SU-DHL-6 (cell line): ENCODE measurements around the gene PQBP1.

Experiments used
- H2AFZ ChIP-seq: fragments of 200-600 bp; sonication (generic); 2 replicates; pipeline ENCODE4 v1.6.1; 2014; ENCODE audit warnings: low read depth, mild to moderate bottlenecking, moderate library complexity, mixed read lengths, antibody characterized with exemption, low read length; ENCODE audit not compliant: severe bottlenecking
- H3F3A ChIP-seq: fragments of 200-600 bp; shearing (Covaris generic); 2 replicates; pipeline ENCODE4 v1.6.0; 2016; ENCODE audit warnings: antibody characterized with exemption, mild to moderate bottlenecking; ENCODE audit not compliant: insufficient read depth
- H3K27ac ChIP-seq: fragments of 200-600 bp; sonication (generic); 2 replicates; pipeline ENCODE4 v1.5.1; 2016; ENCODE audit warnings: low read depth, mild to moderate bottlenecking, low read length, moderate library complexity, mixed read lengths
- H3K27me3 ChIP-seq: fragments of 200-600 bp; sonication (generic), shearing (Covaris generic); 2 replicates; pipeline ENCODE4 v1.6.0; 2014; ENCODE audit warnings: mild to moderate bottlenecking, low read length
- H3K36me3 ChIP-seq: fragments of 200-600 bp; sonication (generic); 2 replicates; pipeline ENCODE4 v1.6.1; 2014; ENCODE audit warnings: mild to moderate bottlenecking, low read length, mixed read lengths
- H3K4me2 ChIP-seq: fragments of 300-600, 200-600 bp; shearing (Covaris generic), sonication (generic); 2 replicates; pipeline ENCODE4 v1.6.0; 2014; ENCODE audit warnings: low read length, low read depth, mild to moderate bottlenecking; ENCODE audit not compliant: poor library complexity, severe bottlenecking
- H3K4me3 ChIP-seq: fragments of 200-600 bp; sonication (generic); 2 replicates; pipeline ENCODE4 v1.5.1; 2014; ENCODE audit warnings: antibody characterized with exemption, low read length, mild to moderate bottlenecking, mixed read lengths; ENCODE audit not compliant: insufficient read depth, poor library complexity, severe bottlenecking
- H3K79me2 ChIP-seq: fragments of 200-600 bp; sonication (generic); 2 replicates; pipeline ENCODE4 v1.6.1; 2014; ENCODE audit warnings: mild to moderate bottlenecking, low read length, moderate library complexity; ENCODE audit not compliant: insufficient read depth
- H3K9ac ChIP-seq: fragments of 200-600 bp; sonication (generic); 2 replicates; pipeline ENCODE4 v1.7.0; 2014; ENCODE audit warnings: mild to moderate bottlenecking, low read length
- H3K9me2 ChIP-seq: fragments of 200-600 bp; sonication (generic); replicated peaks from 2 replicates; pipeline ENCODE4 v1.6.1; 2014; ENCODE audit warnings: low read length; ENCODE audit not compliant: insufficient read depth
- H3K9me3 ChIP-seq: fragments of 200-600 bp; sonication (generic); 2 replicates; pipeline ENCODE4 v1.6.1; 2014; ENCODE audit warnings: low read length, mixed read lengths; ENCODE audit not compliant: insufficient read depth
- H4K20me1 ChIP-seq: fragments of 200-600 bp; sonication (generic); 2 replicates; pipeline ENCODE4 v1.6.1; 2014; ENCODE audit warnings: low read depth, mild to moderate bottlenecking, antibody characterized with exemption, low read length, moderate library complexity, mixed read lengths
- CTCF ChIP-seq: fragments of 200-600 bp; sonication (generic); IDR thresholded peaks from one replicate; pipeline ENCODE4 v1.5.1; 2017; ENCODE audit warnings: antibody characterized with exemption, mild to moderate bottlenecking, low read length, moderate library complexity; ENCODE audit not compliant: insufficient read depth, poor library complexity, severe bottlenecking
- EZH2phosphoT487 ChIP-seq: fragments of 200-600 bp; sonication (generic), shearing (Covaris generic); conservative IDR thresholded peaks from 2 replicates; pipeline ENCODE4 v1.6.1; 2018; ENCODE audit warnings: mild to moderate bottlenecking, antibody characterized with exemption, low read length, moderate library complexity, mixed read lengths

PQBP1 gene

DNA sequence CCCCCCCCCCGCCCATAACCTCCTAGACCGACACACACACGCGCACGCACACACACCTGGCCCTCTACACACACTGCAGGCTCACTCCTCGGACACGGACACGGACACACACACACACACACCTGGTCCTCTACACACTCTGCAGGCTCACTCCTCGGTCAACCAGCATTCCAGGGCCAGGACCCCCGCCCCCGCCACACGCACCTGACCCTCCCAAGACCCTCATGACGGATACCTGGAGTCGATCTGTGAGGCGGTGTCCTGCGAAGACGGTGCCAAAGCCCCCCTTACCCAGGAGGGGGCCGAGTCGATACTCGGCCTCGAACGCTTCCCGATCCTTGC lies 20.5 kb downstream of the PQBP1 start:
- Histone ChIP-seq H3K36me3 (no peaks in the 10 kb centered on the region), H3K9me2 (no peaks in the 10 kb centered on the region), H3K79me2 (peaks cover 19% of the 10 kb centered on the region)

DNA sequence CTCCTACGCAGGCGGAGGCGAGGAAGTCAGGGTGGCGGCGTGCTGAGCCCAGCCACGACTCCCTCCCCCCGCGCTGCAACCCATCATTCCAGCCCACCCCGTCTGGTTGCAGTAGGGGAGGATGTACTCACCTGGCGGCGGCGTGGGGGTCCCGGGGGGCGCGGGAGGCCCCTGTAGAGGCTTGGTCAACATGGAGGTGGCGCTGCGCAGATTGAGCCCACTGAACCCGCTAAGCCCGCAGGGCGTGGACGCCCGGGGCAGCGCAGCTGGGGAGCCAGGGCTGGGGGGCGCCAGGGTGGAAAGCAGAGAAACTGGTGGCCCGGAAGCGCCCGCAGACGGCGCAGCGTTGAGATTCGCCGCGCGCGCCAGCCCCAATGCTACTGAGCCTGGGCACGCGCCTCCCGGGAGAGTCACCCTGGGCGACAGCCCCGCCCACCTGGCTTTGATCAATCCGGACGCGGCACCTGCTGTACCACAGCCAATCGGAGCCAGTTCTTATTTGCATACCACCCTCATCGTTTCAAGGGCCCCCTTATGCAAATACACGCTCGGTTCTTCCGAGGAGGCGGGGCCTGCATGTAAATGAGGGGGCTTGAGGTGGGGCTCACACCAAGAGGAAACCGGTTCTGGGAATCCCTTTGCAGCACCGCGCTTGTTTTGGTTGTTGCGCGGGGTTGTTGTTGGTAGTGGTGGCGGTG lies 21.1 kb downstream of the PQBP1 start, which contains the start of gene PIM2:
Gene PIM2 (minus strand): TSS at position 382 of the 698 bp plus-strand sequence. CDS start 190 bp downstream, at position 192.
- Histone ChIP-seq H3F3A (peaks cover 17% of the 10 kb centered on the region), H3K9me3 (no peaks in the 10 kb centered on the region), H3K27me3 (no peaks in the 10 kb centered on the region), H2AFZ (no peak within 1 kb of the TSS), H3K4me2 (peak within 1 kb of the TSS; percentile 71), H3K9me2 (no peaks in the 10 kb centered on the region), H3K36me3 (no peaks in the 10 kb centered on the region), H3K9ac (peak within 1 kb of the TSS; percentile 75), H3K27ac (peak within 1 kb of the TSS; percentile 82), H4K20me1 (no peaks in the 10 kb centered on the region), H3K79me2 (peaks cover 19% of the 10 kb centered on the region), H3K4me3 (peak within 1 kb of the TSS; percentile 76)
- no peak for TF ChIP-seq CTCF
- no peak for TF ChIP-seq EZH2phosphoT487

More for the DNA sequence above, 20.5 kb downstream of the PQBP1 start:
- TF ChIP-seq EZH2phosphoT487 (no peak), CTCF (no peak)
- peak overlapping the region; percentile 76 for H3K4me3 ChIP-seq
- peak overlapping the region; percentile 75 for H3K9ac ChIP-seq
- no peaks in the 10 kb centered on the region for H3K27me3 ChIP-seq
- H4K20me1 ChIP-seq = no peaks in the 10 kb centered on the region
- H3K27ac ChIP-seq = peak overlapping the region; percentile 82
- H3F3A ChIP-seq = peaks cover 17% of the 10 kb centered on the region
- H3K9me3 ChIP-seq = no peaks in the 10 kb centered on the region
- no peak overlapping the region for H2AFZ ChIP-seq
- H3K4me2 ChIP-seq = peak overlapping the region; percentile 71

- H4K20me1 ChIP-seq = no peaks in the 10 kb centered on the region
- peak overlapping the region; percentile 53 for H3K27ac ChIP-seq
- H3K4me2 ChIP-seq = peak overlapping the region; percentile 27
- no peaks in the 10 kb centered on the region for H3K9me2 ChIP-seq
- H3K36me3 ChIP-seq = no peaks in the 10 kb centered on the region
- H3K27me3 ChIP-seq = no peaks in the 10 kb centered on the region
- H3F3A ChIP-seq = peaks cover 17% of the 10 kb centered on the region
- no peak overlapping the region for H3K4me3 ChIP-seq
- H3K9me3 ChIP-seq = no peaks in the 10 kb centered on the region
- H3K9ac ChIP-seq = no peak overlapping the region
- H2AFZ ChIP-seq = no peak overlapping the region
- peaks cover 19% of the 10 kb centered on the region for H3K79me2 ChIP-seq
- TF ChIP-seq CTCF (no peak), EZH2phosphoT487 (no peak)
These were observed 21.7 kb downstream of the PQBP1 start for GRCh38 chrX:48919360-48919841.
